Measurements from ENCODE around the gene ELP4. TPM values are rescaled to one million over a fixed set of nuclear protein-coding genes. Genes with fewer than 3 reads are reported as not detected.

The ELP4 gene
- polyA plus RNA-seq, 2 of the 4 experiments (the other 2 are of a cell fraction): 16.9 to 26.0 TPM

DNA sequence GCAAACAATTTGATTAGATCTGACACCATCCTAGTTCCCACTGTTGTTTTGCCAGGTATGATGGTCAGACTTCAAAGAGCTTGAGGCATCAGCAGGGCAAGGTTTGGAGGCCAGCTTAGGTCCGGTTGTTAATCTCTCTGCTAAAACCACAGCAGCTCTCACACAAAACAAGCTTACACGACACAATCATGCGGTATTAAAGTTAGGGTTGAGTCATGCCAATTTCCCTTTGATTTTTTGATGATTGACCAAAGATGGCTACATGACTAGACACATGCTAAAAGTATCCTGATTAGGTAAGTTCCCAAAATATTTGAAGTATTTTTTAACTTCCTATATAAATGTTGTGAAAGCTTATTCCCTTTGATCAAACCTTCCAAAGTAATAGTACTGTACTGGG, 145.9 kb downstream of the ELP4 start (continued):
- TF ChIP-seq, protein P1, sequence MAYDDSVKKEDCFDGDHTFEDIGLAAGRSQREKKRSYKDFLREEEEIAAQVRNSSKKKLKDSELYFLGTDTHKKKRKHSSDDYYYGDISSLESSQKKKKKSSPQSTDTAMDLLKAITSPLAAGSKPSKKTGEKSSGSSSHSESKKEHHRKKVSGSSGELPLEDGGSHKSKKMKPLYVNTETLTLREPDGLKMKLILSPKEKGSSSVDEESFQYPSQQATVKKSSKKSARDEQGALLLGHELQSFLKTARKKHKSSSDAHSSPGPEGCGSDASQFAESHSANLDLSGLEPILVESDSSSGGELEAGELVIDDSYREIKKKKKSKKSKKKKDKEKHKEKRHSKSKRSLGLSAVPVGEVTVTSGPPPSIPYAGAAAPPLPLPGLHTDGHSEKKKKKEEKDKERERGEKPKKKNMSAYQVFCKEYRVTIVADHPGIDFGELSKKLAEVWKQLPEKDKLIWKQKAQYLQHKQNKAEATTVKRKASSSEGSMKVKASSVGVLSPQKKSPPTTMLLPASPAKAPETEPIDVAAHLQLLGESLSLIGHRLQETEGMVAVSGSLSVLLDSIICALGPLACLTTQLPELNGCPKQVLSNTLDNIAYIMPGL (CRISPR knock-in tag; IDR thresholded peaks at IDR 0.05; ENCODE audit: borderline replicate concordance): no peak
- TF ChIP-seq BHLHE40 (IDR thresholded peaks at IDR 0.05; ENCODE audit: low read depth, low read length) (no peak), CEBPB (IDR thresholded peaks at IDR 0.05) (peak; percentile 24 to 54; a peak in 2 of 4 replicates), CBX2 (IDR thresholded peaks at IDR 0.05; ENCODE audit: borderline replicate concordance, low read depth) (no peak), RAD21 (conservative IDR thresholded peaks at IDR 0.05 in 1 of 2, IDR thresholded peaks at IDR 0.05 in 1 of 2) (0 out of 5 replicates have a peak, but pooled peaks of 1 of the 2 experiments have one; percentile 22), EHMT2 (IDR thresholded peaks at IDR 0.05; ENCODE audit: low read depth) (no peak)
- TF ChIP-seq, protein P2, sequence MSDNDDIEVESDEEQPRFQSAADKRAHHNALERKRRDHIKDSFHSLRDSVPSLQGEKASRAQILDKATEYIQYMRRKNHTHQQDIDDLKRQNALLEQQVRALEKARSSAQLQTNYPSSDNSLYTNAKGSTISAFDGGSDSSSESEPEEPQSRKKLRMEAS (IDR thresholded peaks at IDR 0.05): no peak
- TF ChIP-seq, protein P3, sequence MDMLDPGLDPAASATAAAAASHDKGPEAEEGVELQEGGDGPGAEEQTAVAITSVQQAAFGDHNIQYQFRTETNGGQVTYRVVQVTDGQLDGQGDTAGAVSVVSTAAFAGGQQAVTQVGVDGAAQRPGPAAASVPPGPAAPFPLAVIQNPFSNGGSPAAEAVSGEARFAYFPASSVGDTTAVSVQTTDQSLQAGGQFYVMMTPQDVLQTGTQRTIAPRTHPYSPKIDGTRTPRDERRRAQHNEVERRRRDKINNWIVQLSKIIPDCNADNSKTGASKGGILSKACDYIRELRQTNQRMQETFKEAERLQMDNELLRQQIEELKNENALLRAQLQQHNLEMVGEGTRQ (IDR thresholded peaks at IDR 0.05): no peak
- TF ChIP-seq, protein P4, sequence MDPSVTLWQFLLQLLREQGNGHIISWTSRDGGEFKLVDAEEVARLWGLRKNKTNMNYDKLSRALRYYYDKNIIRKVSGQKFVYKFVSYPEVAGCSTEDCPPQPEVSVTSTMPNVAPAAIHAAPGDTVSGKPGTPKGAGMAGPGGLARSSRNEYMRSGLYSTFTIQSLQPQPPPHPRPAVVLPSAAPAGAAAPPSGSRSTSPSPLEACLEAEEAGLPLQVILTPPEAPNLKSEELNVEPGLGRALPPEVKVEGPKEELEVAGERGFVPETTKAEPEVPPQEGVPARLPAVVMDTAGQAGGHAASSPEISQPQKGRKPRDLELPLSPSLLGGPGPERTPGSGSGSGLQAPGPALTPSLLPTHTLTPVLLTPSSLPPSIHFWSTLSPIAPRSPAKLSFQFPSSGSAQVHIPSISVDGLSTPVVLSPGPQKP (IDR thresholded peaks at IDR 0.05; ENCODE audit: low read depth, low read length): no peak

DNA sequence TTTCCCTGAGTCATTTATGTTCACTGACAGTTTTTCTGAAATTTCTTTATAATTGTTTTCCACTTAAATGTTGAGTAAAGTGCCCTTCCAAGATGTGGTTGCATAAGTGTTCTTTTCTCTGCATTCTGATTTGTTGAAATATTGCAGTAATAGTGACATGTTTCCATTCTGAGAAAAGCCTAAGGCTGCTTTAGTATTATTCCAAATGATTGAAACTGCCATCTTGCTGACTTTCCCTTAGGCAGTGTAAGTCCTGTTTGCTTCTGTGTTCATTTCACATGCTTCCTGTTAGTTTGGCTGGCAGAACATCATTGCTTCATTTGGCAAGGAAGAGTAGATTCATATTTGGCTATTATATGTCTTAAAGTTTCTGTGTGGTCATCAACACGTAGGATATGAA, 146.5 kb downstream of the ELP4 start:
- ATAC-seq (peak in 1 of 2 experiments; percentile 45; a peak in 2 of 6 replicates), DNase-seq (ENCODE audit: low read depth in 1 of 2, low spot score in 1 of 2) (peak in 1 of 2 experiments; percentile 23), FAIRE-seq (no peak)
- Histone ChIP-seq H3K4me2 (peak overlapping the region; percentile 61), H3K9me3 (no peaks in the 10 kb centered on the region), H3K4me3 (no peak overlapping the region), H3K4me1 (peaks cover 40% of the 10 kb centered on the region), H3K27ac (peak overlapping the region; percentile 58 to 68; a peak in 5 of 6 replicates)
- 65% methylated on average over 1 of the region's 1 CpG for WGBS (ENCODE audit: missing lambda C conversion rate)
- TF ChIP-seq MAZ (IDR thresholded peaks at IDR 0.05; ENCODE audit: borderline replicate concordance, low read depth, low read length) (no peak), FOSL2 (IDR thresholded peaks at IDR 0.05) (no peak), FOSL2 (CRISPR knock-in tag; IDR thresholded peaks at IDR 0.05) (no peak), CHD2 (IDR thresholded peaks at IDR 0.05; ENCODE audit: low read length, partially characterized antibody) (no peak), ZNF302 (CRISPR knock-in tag; IDR thresholded peaks at IDR 0.05) (no peak), RNF2 (IDR thresholded peaks at IDR 0.05; ENCODE audit: borderline replicate concordance, low read depth) (no peak), POLR2AphosphoS2 (conservative IDR thresholded peaks at IDR 0.05; ENCODE audit: low read length) (no peak), EP300 (IDR thresholded peaks at IDR 0.05) (no peak), TP53 (CRISPR knock-in tag; IDR thresholded peaks at IDR 0.05) (no peak), PHF8 (IDR thresholded peaks at IDR 0.05; ENCODE audit: borderline replicate concordance, low read depth) (no peak), CHD4 (IDR thresholded peaks at IDR 0.05; ENCODE audit: borderline replicate concordance) (no peak), NFE2L2 (conservative IDR thresholded peaks at IDR 0.05; ENCODE audit: low read length) (no peak), TFCP2L1 (CRISPR knock-in tag; IDR thresholded peaks at IDR 0.05) (no peak), EHF (CRISPR knock-in tag; IDR thresholded peaks at IDR 0.05) (no peak), BHLHE40 (IDR thresholded peaks at IDR 0.05; ENCODE audit: low read depth, low read length) (no peak), SMC3 (IDR thresholded peaks at IDR 0.05) (no peak), JUNB (IDR thresholded peaks at IDR 0.05) (no peak), MAFK (IDR thresholded peaks at IDR 0.05; ENCODE audit: partially characterized antibody) (no peak), FOSB (CRISPR knock-in tag; IDR thresholded peaks at IDR 0.05) (no peak), POLR2A (IDR thresholded peaks at IDR 0.05; ENCODE audit: low read length) (no peak)
- TF ChIP-seq, protein P5, sequence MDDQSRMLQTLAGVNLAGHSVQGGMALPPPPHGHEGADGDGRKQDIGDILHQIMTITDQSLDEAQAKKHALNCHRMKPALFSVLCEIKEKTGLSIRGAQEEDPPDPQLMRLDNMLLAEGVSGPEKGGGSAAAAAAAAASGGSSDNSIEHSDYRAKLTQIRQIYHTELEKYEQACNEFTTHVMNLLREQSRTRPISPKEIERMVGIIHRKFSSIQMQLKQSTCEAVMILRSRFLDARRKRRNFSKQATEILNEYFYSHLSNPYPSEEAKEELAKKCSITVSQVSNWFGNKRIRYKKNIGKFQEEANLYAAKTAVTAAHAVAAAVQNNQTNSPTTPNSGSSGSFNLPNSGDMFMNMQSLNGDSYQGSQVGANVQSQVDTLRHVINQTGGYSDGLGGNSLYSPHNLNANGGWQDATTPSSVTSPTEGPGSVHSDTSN (IDR thresholded peaks at IDR 0.05): no peak
- ChIA-PET CTCF (interaction anchor here (0.6 to 3.8 kb wide), 2 partner anchors 12 to 15 kb away, joined by 3 to 33 read pairs; no protein-coding TSS in a partner anchor), POLR2A (no interaction called here)

Data from A549 (cell line).